HG03457 (cell line): ENCODE data around the gene SPRED3.
"Not testable (repeated sequence)": the region's sequence is repeated elsewhere in the genome, so short reads cannot be mapped to it uniquely, and the experiment has no call there.

ENCODE experiments used
- ATAC-seq: cut with Tn5 transposase; IDR thresholded peaks from one replicate; pipeline ENCODE4 v1.9.1; 2021; ENCODE audit warnings: moderate number of reproducible peaks; ENCODE audit not compliant: unreplicated experiment

Gene SPRED3

DNA sequence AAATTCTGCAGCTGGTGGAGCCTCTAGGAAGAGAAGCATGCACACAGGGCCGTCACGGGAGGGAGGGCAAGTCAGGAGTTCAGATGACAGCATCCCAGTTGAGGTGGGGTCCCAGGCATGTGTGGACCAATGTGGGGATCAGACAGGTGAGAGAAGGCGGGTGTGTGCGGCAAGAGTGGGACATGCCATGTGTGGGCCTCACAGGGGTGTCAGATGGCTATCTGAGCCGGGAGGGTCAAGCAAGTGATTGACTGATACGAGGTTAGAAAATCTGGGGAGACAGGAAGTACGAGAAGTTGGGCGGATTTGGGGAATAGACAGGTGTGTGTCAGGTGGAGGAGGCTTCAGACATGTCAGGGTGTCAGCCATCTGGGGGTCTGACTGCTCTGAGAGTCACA is 28.6 kb downstream of the SPRED3 start:
- no peak for ATAC-seq

DNA sequence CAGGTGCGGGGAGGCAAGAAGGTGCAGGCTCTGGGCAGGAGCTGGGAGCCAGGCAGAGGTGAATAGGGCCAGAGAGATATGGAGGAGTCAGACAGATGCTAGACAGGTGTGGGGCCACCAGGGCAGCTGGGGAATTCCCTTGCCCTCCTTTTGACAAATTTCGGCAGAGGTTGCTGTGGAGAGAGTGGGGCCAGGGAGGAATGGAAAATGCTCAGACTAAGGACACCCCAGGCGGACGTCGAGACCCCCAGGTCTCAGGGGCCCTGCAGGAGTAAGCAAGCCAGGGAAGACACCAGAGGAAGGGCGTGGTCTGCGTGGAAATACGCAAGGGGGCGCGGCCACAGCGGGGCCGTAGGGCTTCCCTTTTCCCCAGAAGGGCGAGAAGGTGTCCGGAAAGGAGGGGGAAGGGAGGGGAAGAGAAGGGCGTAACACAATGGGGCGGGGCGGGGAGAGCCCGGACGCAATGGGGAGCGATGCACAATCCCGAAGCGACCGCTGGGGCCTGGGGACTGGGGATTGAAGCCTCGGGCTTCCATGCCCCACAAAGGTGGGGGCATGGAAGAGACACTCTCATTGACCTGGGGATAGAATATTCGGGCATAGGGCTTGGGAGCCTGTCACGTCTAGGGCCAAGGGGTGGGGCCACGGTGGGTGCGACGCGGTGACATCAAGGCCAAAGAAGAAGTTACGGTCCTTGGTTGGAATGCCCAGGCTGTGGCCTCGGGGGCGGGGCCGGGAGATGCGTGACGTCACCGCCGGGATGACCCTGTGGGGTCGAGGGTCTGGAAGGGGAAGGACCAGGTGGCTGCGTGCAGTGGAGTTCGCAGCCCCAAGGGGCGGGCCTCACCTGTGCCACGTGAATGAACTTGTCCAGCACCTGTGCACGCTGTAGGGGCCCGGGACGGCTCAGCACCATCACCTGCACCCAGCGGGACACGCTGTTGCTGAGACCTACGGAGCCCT is 29.3 kb downstream of the SPRED3 start:
- ATAC-seq, result no peak

DNA sequence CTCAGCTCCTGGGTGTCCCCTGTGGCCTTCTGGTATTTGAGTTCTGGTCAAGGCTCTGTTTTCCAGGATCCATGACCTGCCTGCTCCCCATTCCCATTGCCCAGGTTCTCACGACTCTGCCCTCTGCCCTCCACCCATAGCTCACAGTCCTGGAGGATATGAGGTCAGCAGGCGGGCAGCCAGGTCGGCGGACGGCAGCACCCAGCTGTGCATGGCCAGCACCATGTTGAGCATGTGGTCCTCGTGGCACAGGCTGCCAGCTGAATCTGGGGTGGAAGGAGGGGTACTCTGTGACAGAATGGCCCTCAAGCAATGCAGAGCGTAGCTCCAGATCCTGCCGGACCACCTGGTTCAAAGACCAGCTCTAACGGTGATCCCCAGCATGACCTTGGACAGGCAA is 32.4 kb downstream of the SPRED3 start:
- no peak for ATAC-seq

DNA sequence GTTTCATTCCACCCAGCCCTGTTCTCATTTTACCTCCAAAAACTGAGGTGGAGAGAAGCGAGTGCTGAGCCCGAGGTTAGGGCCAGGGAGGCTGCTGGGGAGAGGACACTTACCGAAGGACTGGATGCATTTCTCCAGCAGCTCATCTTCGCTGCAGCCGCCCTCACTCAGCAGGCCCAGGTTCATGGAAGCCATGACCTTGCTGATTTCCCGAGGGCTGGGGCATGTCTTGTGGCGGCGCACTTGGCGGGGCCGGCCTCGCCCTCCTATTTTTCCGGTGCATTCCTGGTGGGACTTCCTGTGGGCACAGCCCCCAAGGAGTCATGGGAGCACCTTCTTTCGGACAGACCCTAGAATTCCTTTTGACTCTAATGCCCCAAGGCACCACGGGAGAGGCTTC is 33.4 kb downstream of the SPRED3 start:
- no peak for ATAC-seq

DNA sequence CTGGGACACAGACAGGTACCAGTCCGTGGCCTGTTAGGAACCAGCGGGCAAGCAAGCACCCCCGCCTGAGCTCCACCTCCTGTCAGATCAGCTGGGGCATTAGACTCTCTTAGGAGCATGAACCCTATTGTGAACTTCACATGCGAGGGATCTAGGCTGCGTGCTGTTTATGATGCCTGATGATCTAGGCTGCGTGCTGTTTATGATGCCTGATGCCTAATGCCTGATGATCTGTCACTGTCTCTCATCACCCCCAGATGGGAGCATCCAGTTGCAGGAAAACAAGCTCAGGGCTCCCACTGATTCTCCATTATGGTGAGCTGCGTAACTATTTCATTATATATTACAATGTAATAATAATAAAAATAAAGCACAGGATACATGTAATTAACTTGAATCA is 33.9 kb downstream of the SPRED3 start:
- ATAC-seq, result no peak

DNA sequence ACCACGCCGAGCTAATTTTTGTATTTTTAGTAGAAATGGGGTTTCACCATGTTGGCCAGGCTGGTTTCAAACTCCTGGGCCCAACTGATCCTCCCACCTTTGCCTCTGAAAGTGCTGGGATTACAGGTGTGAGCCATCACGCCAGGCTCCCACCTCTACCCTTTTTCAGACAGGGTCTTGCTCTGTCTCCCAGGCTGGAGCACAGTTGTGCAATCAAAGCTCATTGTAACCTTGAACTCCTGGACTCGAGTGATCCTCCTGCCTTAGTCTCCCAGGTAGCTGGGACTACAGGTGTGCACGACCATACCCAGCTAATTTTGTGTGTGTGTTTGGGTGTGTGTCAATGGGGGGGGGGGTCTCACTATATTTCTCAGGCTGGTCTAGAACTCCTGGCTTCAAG is 35.8 kb downstream of the SPRED3 start:
- no peak for ATAC-seq

DNA sequence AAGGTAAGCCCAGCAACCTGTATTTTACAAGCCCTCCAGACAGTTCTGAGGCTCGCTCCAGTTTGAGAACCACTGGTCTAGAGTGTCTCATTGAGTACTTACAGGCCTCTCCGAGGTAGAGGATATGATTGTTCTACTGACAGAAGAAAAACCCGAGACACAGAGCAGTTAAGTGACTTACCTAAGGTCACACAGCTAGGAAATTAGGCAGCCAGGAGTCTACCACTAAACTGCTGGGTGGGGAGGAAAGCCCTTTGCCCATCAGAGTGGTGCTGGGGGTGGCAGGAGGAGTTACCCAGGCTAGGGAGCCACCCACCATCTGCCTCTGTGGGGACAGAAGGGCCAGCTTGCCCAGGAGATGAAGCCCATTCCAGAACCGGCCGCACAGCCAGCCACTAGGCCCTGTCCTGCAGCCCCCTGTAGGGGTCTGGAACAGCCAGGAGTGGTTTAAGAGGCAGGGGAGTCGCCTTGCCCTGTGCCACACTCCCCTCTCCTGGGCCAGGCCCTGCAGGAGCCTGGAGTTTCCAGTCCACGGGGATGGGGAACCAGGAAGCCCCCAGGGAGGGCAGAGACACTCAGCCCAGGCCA is 36.8 kb downstream of the SPRED3 start:
- no peak for ATAC-seq

DNA sequence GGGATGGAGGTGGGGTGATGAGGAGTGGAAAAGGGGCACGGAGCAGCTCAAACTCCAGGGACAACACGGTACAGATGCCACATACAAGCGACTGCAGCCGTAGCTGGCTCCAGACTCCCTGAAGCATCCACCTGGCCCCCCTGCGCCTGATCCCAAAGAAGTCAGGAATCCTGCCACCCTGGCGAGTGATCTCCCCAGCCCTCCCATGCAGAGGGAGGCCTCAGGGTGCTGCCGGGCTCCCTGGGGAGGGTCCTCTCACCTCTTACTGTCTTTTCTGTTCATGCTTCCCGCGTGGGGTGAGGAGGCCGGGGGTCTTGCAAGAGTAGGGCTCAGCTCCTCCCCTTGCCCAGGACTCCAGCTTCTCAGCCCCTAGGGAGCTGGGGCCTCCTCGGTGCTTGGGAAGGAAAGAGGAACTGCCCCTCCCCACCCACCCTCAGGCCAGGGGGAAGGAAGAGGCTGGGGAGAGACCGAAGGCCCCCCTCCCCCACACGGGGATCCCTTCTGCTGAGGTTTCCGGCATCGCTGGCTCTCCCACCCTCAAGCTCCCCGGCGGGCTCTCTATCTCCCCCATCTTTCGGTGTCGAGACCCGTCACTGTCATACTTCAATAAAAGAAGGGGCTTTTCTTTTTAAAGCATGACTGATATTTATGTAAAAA is 37.4 kb downstream of the SPRED3 start, which contains the start of gene RASGRP4:
RASGRP4 (minus strand) TSS at position 410 of the 657 bp plus-strand sequence; CDS start at position 282, 128 bp downstream.
- no peak for ATAC-seq

DNA sequence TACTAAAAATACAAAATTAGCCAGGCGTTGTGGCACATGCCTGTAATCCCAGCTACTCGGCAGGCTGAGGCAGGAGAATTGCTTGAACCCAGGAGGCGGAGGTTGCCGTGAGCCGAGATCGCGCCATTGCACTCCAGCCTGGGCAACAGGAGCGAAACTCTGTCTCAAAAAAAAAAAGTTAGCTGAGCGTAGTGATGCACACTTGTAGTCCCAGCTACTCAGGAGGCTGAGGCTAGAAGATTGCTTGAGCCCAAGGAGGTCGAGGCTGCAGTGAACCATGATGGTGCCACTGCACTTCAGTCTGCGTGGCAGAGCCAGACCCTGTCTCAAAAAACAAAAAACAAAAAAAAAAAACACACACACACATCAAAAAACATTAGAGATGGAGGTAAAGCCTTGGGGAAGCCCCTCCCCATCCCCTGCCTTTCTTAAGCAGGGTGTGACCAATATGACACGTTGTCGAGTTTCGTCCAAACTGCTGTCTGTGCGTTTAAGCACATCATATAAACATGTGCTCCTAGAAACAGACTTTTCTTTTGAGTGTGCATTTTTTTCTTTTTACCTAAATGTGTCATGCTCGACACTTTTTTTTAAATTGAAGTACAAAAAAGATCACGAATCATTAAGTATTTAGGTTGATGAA is 38.7 kb downstream of the SPRED3 start:
- not testable (repeated sequence) for ATAC-seq

DNA sequence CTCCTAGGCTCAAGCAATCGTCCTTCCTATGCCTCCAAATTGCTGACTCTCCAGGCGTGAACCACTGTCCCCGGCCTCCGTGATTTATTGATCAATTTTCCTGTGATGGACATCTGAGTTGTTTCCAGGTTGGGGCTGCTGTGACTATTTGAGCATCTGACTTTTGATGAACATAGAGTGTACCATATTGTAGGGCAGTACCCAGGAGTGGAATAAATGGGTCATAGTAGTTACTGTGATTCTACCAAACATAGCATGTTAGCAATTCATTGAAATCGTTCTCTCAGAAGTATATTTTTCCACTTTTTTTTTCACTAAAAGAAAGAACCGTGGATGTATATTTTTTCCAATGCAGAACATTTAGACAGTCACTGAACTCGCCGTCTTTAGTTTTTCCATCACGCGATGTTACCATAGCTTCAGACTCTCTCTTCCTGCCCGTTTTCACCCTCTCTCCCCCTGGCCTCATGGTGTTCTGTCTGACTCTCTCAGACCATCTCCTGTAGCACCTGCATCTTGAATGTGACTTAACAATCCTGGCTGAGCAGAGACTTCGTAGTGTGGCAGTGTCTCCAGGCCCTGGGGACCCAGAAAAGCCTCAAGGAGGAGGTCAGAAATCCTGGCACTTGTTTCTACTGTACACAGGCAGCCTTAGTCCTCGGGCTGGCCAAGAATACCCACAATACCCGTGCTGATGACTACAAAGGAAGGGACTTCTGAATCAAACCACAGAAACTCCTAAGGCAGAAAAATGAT is 40.7 kb downstream of the SPRED3 start:
- no peak for ATAC-seq

DNA sequence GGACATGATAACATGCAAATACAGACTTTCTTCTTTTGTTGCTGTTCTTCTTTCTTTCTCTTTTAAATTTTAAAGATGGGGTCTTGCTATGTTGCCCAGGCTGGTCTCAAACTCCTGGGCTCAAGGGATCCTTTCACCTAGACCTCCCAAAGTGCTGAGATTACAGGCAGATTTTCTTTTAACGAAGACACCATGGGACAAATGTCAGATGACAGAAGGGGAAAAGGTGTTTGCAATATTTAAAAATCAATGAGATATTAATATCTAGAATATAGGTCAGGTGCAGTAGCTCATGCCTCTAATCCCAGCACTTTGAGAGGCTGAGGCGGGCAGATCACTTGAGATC is 41.3 kb downstream of the SPRED3 start:
- ATAC-seq, result no peak

DNA sequence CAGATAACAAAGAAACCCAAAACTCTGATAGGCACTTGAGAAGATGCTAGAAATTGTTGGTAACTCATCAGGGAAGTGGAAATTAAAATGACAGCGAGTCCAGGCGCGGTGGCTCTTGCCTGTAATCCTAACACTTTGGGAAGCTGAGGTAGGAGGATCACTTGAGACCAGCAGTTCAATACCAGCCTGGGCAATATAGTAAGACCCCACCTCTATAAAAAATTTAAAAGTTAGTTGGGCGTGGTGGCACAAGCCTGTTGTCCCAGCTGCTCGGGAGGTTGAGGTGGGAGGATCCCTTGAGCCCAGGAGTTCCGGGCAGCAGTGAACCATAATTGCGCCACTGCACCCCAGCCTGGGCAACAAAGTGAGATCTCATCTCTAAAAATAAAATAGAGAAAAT is 42.4 kb downstream of the SPRED3 start:
- ATAC-seq, result no peak

DNA sequence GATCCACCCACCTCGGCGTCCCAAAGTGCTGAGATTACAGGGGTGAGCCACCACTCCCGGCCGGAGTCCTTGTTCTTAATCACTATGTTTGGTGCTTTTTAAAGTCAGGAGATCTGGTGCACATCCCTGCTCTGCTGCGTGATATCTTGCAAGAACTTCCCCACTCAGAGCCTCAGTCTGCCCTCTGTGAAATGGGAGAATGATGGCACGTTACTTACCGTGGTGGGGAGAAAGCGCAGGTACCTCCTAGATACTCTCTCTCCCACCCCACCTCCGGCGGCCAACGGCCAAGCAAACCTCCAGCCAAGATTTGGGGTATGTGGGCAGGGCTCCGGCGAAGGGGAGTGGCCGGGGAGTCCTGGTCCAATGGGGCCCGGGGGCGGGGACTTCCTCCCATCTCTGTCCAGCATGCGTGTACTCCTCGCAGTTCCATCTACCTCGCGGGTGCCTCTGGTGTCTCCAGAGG is 44.8 kb downstream of the SPRED3 start, which contains the start of gene RYR1:
RYR1 (plus strand) TSS at position 424 of the 466 bp plus-strand sequence. CDS start 139 bp downstream, outside the sequence.
- no peak for ATAC-seq

DNA sequence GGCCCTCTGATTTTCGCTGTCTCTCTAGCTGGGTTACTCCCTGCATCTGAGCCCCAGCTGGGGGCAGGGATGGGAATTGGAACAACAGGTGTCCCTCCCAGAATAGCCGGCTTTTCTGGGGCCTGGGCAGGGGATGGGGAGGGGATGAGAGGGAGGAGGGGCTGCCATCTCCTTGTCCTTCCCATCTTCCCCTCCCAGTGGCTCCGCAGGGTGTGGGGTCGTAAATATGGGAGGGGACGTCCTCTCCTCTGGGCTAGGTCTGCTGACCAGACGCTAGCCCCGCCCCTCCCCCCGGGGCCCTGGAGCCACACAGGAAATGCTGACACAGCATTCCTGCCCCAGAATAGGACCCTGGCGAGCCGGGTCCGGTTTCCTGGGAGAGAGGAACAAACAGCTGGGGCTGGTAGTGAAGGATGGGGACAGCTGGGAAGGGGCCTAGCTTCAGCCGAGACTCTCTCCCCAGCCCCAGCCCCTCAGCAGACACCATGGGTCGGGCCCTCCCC is 46.1 kb downstream of the SPRED3 start:
- ATAC-seq, result no peak

DNA sequence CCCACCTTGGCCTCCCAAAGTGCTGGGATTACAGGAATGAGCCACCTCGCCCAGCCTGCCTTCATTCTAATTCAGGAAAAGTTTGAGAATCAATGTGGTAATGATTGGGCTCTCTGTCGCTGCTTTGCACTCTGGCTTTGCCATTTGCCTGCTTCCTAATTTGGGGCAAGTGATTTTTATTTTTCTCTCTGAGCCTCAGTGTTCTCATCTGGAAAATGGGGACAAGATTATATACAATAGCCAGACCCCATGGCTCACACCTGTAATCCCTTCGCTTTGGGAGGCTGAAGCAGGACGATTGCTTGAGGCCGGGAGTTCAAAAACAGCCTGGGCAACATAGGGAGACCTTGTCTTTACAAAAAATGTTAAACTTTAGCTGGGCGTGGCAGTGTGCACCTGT is 48.8 kb downstream of the SPRED3 start:
- ATAC-seq, result no peak

DNA sequence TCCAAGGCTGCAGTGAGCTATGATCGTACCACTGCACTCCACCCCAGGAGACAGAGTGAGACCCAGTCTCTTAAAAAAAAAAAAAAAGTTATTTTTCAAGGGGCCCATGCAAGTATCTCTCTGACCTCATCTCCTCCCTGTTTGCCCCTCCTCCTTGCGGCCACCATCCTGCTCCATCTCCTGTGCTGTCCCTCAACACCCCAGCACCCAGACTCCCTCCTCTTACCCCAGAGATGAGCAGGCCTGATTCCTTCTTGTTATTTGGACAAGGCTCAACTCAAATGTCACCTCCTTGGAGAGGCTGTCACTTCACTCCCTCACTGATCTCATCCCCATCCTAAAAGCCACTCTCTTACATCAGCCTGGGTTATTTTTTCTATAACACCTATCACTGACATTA is 49.4 kb downstream of the SPRED3 start:
- ATAC-seq, result no peak

DNA sequence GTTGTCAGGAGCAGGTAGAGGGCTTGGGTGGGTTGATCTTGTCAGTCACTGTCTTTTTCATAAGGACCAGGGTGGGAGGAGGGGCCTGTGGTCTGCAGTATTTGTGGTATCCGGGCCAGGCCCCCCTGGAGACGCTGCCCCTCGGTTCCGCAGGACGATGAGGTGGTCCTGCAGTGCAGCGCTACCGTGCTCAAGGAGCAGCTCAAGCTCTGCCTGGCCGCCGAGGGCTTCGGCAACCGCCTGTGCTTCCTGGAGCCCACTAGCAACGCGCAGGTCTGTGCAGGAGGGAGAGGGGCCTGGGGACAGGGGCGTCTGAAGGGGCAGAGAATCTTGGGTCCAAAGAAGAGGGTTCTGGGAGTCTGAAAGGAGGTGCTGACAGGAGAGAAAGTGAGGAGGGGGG is 52.1 kb downstream of the SPRED3 start:
- no peak for ATAC-seq

DNA sequence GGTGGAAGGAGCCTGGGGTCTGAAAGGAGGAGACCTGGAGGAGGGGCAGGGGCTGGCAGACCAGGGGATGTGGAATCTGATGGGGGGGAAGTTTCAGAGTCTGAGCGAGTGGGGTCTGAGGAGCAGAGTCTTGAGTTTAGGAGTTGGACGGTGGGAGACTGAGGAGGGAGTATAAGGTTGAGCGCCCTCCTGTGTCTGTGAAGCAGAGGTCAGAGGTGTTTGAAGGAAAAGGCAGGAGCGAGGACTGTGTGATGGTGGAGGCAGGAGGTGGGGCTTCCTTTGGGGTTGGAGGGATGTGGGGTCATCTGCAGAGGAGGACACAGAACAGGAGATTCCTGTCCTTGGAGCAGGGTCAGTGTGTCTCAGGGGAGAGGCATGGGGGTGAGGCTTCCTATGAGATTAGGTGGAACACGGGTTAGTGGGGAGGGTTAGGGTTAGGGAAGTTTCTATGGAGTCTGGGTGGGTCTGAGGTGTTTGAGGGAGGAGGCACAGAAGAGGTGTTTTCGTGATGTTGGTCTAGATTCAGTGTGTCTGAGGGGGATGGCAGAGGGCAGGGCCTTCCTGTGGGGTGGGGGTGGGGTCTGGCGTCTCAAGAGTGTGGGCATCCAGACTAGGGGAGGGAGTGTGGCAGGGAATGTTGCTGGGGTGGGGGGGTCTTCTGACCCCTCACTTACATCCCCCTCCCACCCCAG is 53.3 kb downstream of the SPRED3 start:
- ATAC-seq, result no peak

DNA sequence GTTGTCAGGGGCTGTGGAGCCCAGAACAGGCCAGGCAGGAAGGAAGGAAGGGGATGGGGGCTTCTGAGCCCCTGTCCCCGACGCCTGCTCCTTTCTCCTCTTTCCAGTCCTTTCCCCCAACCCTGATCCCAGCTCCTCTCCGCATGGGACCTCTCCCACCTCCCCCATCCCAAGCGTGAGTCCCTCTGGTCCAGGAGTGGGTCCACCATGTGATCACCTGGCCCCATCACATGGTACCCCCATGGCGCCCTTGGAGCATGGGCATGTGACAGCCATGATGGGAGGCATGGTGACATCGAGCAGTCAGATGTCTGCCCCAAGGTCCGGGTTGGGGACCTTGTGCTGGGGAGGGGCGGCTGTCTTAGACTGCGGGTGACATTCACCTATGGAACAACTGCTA is 54.2 kb downstream of the SPRED3 start:
- ATAC-seq, result no peak
